ENCODE data around the gene GFRA4. TPM values are rescaled to one million over a fixed set of nuclear protein-coding genes. Genes with fewer than 3 reads are reported as not detected.

Gene GFRA4
- total and polyA plus RNA-seq, 9 donors = 0.22 TPM; not detected in 8

DNA sequence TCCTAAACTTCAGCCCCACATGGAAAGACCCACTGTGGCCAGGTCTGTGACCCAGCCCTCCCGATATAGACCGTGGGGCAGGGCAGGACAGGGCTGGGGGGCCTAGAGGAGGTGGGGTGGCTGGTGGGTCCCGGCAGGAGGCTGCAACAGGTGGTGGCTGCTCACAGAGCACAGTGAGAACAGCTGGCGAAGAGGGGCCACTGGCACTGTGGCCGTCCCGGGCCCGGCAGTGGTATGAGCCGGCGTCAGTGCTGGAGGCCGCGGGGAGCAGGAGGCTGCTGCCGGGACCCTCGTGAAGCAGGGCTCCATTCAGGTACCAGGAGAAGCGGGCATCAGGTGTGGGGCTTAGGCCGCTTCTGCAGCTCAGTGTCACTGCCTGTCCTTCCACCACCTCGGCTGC, 35.8 kb upstream of the GFRA4 start:
- H3K36me3 ChIP-seq = no peaks in the 10 kb centered on the region
- intact Hi-C loops (cut with DNase I) = no loop called here
- H3K9me3 ChIP-seq = no peaks in the 10 kb centered on the region
- 84 to 94% (median 92%) methylated on average over 16 of the region's 16 CpGs for WGBS, 3 donors
- no peaks in the 10 kb centered on the region for H3K27me3 ChIP-seq
- TF ChIP-seq, protein P1, sequence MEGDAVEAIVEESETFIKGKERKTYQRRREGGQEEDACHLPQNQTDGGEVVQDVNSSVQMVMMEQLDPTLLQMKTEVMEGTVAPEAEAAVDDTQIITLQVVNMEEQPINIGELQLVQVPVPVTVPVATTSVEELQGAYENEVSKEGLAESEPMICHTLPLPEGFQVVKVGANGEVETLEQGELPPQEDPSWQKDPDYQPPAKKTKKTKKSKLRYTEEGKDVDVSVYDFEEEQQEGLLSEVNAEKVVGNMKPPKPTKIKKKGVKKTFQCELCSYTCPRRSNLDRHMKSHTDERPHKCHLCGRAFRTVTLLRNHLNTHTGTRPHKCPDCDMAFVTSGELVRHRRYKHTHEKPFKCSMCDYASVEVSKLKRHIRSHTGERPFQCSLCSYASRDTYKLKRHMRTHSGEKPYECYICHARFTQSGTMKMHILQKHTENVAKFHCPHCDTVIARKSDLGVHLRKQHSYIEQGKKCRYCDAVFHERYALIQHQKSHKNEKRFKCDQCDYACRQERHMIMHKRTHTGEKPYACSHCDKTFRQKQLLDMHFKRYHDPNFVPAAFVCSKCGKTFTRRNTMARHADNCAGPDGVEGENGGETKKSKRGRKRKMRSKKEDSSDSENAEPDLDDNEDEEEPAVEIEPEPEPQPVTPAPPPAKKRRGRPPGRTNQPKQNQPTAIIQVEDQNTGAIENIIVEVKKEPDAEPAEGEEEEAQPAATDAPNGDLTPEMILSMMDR (IDR thresholded peaks at IDR 0.05) = no peak
- TF ChIP-seq EP300 (IDR thresholded peaks at IDR 0.05) = no peak
- no peak for TF ChIP-seq POLR2A (IDR thresholded peaks at IDR 0.05)
- H3K4me3 ChIP-seq = no peak overlapping the region
- DNase-seq = no peak
- no peak overlapping the region for H3K27ac ChIP-seq
- no peaks in the 10 kb centered on the region for H3K4me1 ChIP-seq (ENCODE audit: insufficient read depth)

DNA sequence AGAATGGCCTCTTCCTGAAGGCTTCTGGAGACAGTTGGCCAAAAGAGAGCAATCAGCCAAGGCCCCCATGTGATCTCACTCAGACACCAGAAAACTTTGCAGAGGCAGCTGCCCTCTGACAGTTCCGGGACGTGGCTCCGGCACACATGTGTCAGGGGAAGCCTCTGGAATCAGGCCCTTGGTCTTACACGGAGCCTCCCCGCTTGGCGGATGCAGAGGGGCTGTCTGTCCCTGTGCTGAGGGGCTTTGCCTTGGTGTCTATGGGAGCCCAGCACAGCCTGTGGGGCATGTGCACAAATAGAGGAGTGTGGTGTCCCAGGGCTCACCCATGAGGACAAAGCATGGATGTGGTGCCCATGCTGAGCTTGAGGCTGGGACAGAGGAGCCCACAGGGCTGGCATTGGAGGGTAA, 35.4 kb upstream of the GFRA4 start:
- DNase-seq = no peak
- 60 to 77% (median 64%) methylated on average over 6 of the region's 6 CpGs for WGBS, 3 donors
- intact Hi-C loops (cut with DNase I) = no loop called here
- Histone ChIP-seq H3K27me3 (no peaks in the 10 kb centered on the region), H3K4me1 (ENCODE audit: insufficient read depth) (no peaks in the 10 kb centered on the region), H3K27ac (no peak overlapping the region), H3K36me3 (no peaks in the 10 kb centered on the region), H3K9me3 (no peaks in the 10 kb centered on the region), H3K4me3 (no peak overlapping the region)
- TF ChIP-seq POLR2A (IDR thresholded peaks at IDR 0.05) (no peak), EP300 (IDR thresholded peaks at IDR 0.05) (no peak)
- TF ChIP-seq, protein P1 (IDR thresholded peaks at IDR 0.05) = no peak

DNA sequence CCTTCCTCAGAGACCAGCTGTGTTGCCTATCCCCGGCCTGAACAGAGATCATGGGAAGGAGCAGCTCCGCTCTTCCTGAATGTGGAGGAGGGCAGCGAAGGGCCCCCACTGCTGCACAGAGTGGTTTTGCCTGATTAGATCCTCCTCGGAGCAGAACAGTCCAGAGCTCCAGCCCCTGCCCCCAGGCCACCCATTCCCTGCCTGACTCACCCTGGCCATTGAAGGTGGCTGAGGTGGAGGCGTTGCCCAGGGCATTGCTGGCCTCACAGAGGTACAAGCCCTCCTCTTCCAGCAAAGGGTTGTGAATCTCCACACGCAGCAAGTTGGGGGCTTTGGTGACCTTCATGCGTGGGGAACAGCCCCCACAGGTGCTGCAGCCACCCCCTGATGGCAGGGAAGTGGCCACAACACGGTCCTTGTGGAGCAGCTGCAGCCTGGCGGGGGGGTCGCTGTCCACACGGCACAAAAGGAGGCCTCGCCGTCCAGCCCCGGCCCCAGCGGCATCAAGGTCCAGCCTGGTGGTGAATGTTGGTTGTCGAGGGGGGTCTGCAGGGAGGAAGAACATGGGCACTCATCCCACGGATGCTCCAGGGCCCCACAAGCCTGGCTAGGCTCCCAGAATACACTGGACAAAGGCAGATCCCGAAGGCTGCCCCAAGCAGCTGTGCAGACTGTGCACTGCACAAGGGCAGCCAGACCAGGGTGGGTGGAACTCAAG, 34.5 kb upstream of the GFRA4 start:
- intact Hi-C loops (cut with DNase I) = no loop called here
- H3K4me3 ChIP-seq = no peak overlapping the region
- 47 to 59% (median 59%) methylated on average over 9 to 18 of the region's 18 CpGs for WGBS, 3 donors

DNA sequence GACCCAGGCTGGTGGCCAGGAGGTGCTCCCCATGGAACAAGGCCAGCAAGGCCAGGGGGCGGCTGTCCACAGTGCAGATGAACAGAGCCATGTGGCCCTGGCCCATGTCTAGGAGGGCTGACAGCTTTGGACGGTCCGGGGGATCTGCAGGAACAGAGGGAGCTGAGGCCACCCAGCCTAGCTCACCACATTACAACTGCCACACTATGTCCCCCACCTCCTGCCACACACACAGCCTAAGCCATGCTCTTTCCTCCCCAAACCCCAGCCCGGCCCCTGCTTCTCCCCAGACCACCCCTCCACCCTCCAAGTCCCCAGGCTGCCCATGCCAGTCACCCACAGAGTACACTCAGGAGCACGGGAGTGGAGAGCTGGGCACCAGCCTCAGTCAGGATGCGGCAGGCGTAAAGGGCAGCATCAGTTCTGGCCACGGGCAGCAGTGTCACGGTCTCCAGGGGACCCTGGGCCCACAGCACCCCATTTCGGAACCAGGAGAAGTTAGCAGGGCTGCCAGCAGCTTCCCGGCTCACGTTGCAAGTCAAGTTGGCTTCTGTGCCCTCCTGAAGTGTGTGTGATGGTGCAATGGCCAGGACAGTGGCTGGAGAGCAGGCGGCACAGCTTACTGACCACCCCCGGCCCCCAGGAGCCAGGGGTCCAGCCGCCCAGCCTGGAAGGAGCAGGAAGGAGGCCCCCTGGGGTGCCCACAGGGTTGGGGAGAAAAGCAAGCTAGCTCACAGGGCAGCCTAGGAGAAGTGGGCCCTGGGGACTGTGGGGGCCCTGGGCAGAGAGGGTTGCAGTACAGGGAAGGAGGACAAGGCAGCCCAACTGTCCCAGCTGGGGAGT, 33.8 kb upstream of the GFRA4 start:
- no peaks in the 10 kb centered on the region for H3K36me3 ChIP-seq
- no peak for DNase-seq
- no peaks in the 10 kb centered on the region for H3K4me1 ChIP-seq (ENCODE audit: insufficient read depth)
- H3K27ac ChIP-seq = no peak overlapping the region
- H3K4me3 ChIP-seq = no peak overlapping the region
- H3K9me3 ChIP-seq = no peaks in the 10 kb centered on the region
- no peak for TF ChIP-seq EP300 (IDR thresholded peaks at IDR 0.05)
- no peak for TF ChIP-seq POLR2A (IDR thresholded peaks at IDR 0.05)
- TF ChIP-seq, protein P1 (IDR thresholded peaks at IDR 0.05) = no peak
- intact Hi-C loops (cut with DNase I) = no loop called here
- no peaks in the 10 kb centered on the region for H3K27me3 ChIP-seq
- 86 to 90% (median 89%) methylated on average over 12 to 15 of the region's 15 CpGs for WGBS, 3 donors

More for the DNA sequence above, 34.5 kb upstream of the GFRA4 start:
- Histone ChIP-seq H3K9me3 (no peaks in the 10 kb centered on the region), H3K36me3 (no peaks in the 10 kb centered on the region), H3K27me3 (no peaks in the 10 kb centered on the region), H3K27ac (no peak overlapping the region), H3K4me1 (ENCODE audit: insufficient read depth) (no peaks in the 10 kb centered on the region)
- DNase-seq = no peak
- TF ChIP-seq, protein P1 (IDR thresholded peaks at IDR 0.05) = no peak
- TF ChIP-seq POLR2A (IDR thresholded peaks at IDR 0.05) = no peak
- no peak for TF ChIP-seq EP300 (IDR thresholded peaks at IDR 0.05)

Measured in ovary (tissue), 9 donors.